Gastrocnemius medialis (tissue), 4 donors: ENCODE data around the gene MAD1L1. TPM values are rescaled to one million over a fixed set of nuclear protein-coding genes. Genes with fewer than 3 reads are reported as not detected.

ENCODE experiments used
- ATAC-seq, 2 donors: fragments of 150-250 bp; one replicate each; pipeline ENCODE4 v1.9.1; 2016
- DNase-seq, 2 donors: peaks; one replicate each; pipeline ENCODE4 v3.0.0-alpha.2; 2019
- H3K27ac ChIP-seq, 4 donors: fragments of 200-600 bp; sonication (generic); 1 replicate in 1 of 4; 2 replicates in 3 of 4; pipeline ENCODE4 v1.5.1; 2016 to 2018; ENCODE audit warnings: mild to moderate bottlenecking in 2 of 4, moderate library complexity in 1 of 4
- H3K27me3 ChIP-seq, 3 donors: fragments of 200-600 bp; sonication (generic) in 2 of 3; 1 replicate in 1 of 3; 2 replicates in 2 of 3; pipeline versions ENCODE4 v1.5.1 to v1.6.0; 2016 to 2019; ENCODE audit warnings: mild to moderate bottlenecking in 1 of 3, moderate library complexity in 1 of 3
- H3K36me3 ChIP-seq, 2 donors: fragments of 200-600 bp; sonication (generic) in 1 of 2; one replicate each; pipeline ENCODE4 v1.5.1; 2017 to 2018
- H3K4me1 ChIP-seq, 2 donors: fragments of 200-600 bp; sonication (generic) in 1 of 2; one replicate each; pipeline ENCODE4 v1.5.1; 2016 to 2017; ENCODE audit warnings: mild to moderate bottlenecking in 2 of 2
- H3K4me3 ChIP-seq, 4 donors: fragments of 200-600 bp; sonication (generic) in 3 of 4; 1 replicate in 1 of 4; 2 replicates in 3 of 4; pipeline ENCODE4 v1.5.1; 2016 to 2019; ENCODE audit warnings: mild to moderate bottlenecking in 2 of 4
- H3K9me3 ChIP-seq, 3 donors: fragments of 200-600 bp; sonication (generic) in 2 of 3; 1 replicate in 1 of 3; 2 replicates in 2 of 3; pipeline ENCODE4 v1.5.1; 2016 to 2019
- POLR2A ChIP-seq, 2 donors: fragments of 450-650 bp; IDR thresholded peaks; one replicate each; pipeline ENCODE4 v1.6.1; 2017; ENCODE audit warnings: antibody characterized with exemption in 2 of 2, mild to moderate bottlenecking in 2 of 2, moderate library complexity in 2 of 2
- in situ Hi-C, 4 donors: fragments of 200-750 bp; cut with MboI; loops; one replicate each; pipeline versions ENCODE4 v1.15.0 to v1.8.0; 2017; ENCODE audit warnings: low sequenced_read_pairs in 4 of 4
- intact Hi-C: fragments of 100-400 bp; cut with DNase I; formaldehyde crosslinking; loops from one replicate; pipeline ENCODE4 v1.15.1; 2023; ENCODE audit warnings: low total_unique reads
- total RNA-seq, 4 donors: library from RNA; depleted of rRNA; stranded (reverse); fragments of >200 nt; gene quantifications; one replicate each; pipeline versions ENCODE4 v1.1.0 to v1.2.3, GENCODE V29; 2016
- TF ChIP-seq, protein P1 (sequence below), 5 experiments: fragments of 450-650 bp in 3 of 5; fragments of 200-600 bp in 2 of 5; sonication (generic) in 2 of 5; IDR thresholded peaks in 4 of 5; conservative IDR thresholded peaks in 1 of 5; 1 replicate in 4 of 5; 2 replicates in 1 of 5; pipeline ENCODE4 v1.5.1; 2016 to 2019; ENCODE audit warnings: antibody characterized with exemption in 5 of 5, mild to moderate bottlenecking in 3 of 5, moderate library complexity in 3 of 5

MAD1L1 gene
- total RNA-seq, 4 donors from 2014 or later = 19.7 to 32.4 (median 22.7) TPM

DNA sequence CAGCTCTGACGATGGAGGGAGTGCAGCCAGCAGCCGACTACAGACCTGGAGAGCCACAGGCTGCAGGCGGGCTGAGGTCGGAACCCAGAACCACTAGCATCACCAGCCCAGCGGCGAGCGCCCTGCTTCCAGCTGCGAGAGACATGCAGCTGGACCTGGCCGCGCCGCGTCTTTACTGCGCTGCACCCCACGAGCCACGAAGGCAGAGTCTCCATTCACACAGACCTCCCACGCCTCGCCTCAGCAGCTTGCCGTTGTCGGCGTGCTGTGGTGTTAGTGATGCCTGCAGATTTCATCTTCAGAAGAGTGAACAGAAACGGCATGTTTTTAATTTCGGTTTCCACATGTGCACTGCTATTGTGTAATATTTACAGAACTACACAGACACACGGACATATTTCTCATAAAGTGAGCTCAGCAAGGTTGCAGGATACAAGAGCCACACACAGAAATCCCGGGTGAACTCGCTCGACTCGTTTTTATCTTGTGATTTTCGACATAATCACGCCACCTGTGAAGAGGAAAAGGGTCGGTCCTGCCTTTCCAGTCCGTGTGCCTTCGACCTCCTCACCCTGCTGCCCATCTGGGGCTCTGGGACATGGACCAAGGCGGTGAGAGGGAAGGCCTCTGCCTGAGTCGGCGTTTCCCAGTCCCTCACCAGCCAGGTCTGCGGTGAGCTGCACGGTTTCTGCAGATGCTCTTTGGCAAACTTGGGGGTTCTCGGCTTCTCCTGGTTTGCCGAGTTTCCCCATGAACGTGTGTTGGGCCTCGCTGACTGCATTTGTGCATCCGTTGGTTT is 310.5 kb downstream of the MAD1L1 start:
- Histone ChIP-seq H3K4me3 (peak overlapping the region in 1 of 4 donors; percentile 3), H3K27ac (no peak overlapping the region), H3K36me3 (no peaks in the 10 kb centered on the region), H3K4me1 (peaks cover 6 to 12% of the 10 kb centered on the region in 2 donors), H3K9me3 (no peaks in the 10 kb centered on the region), H3K27me3 (no peaks in the 10 kb centered on the region)
- intact Hi-C loops (no loop called here), in situ Hi-C loops (no loop called here)
- TF ChIP-seq POLR2A (IDR thresholded peaks at IDR 0.05) = no peak
- TF ChIP-seq, protein P1, sequence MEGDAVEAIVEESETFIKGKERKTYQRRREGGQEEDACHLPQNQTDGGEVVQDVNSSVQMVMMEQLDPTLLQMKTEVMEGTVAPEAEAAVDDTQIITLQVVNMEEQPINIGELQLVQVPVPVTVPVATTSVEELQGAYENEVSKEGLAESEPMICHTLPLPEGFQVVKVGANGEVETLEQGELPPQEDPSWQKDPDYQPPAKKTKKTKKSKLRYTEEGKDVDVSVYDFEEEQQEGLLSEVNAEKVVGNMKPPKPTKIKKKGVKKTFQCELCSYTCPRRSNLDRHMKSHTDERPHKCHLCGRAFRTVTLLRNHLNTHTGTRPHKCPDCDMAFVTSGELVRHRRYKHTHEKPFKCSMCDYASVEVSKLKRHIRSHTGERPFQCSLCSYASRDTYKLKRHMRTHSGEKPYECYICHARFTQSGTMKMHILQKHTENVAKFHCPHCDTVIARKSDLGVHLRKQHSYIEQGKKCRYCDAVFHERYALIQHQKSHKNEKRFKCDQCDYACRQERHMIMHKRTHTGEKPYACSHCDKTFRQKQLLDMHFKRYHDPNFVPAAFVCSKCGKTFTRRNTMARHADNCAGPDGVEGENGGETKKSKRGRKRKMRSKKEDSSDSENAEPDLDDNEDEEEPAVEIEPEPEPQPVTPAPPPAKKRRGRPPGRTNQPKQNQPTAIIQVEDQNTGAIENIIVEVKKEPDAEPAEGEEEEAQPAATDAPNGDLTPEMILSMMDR (IDR thresholded peaks at IDR 0.05 in 4 of 5, conservative IDR thresholded peaks at IDR 0.05 in 1 of 5) = no peak
- DNase-seq = no peak
- no peak for ATAC-seq

GRCh38 chr7:1920881-1921280 is 311.9 kb downstream of the MAD1L1 start:
- H3K36me3 ChIP-seq = no peaks in the 10 kb centered on the region
- in situ Hi-C loops = no loop called here

GRCh38 chr7:1920266-1920681 is 312.5 kb downstream of the MAD1L1 start:
- Histone ChIP-seq H3K36me3 (no peaks in the 10 kb centered on the region), H3K4me1 (peaks cover 6 to 19% of the 10 kb centered on the region in 2 donors), H3K27ac (no peak overlapping the region), H3K27me3 (no peaks in the 10 kb centered on the region), H3K4me3 (no peak overlapping the region), H3K9me3 (no peaks in the 10 kb centered on the region)
- ATAC-seq (no peak), DNase-seq (no peak)
- in situ Hi-C loops (no loop called here), intact Hi-C loops (no loop called here)
- no peak for TF ChIP-seq POLR2A (IDR thresholded peaks at IDR 0.05)
- TF ChIP-seq, protein P1 (IDR thresholded peaks at IDR 0.05 in 4 of 5, conservative IDR thresholded peaks at IDR 0.05 in 1 of 5) = no peak

More at GRCh38 chr7:1920881-1921280, 311.9 kb downstream of the MAD1L1 start:
- intact Hi-C loops = no loop called here
- H3K4me3 ChIP-seq = no peak overlapping the region
- ATAC-seq (no peak), DNase-seq (no peak)
- no peaks in the 10 kb centered on the region for H3K27me3 ChIP-seq
- no peak for TF ChIP-seq POLR2A (IDR thresholded peaks at IDR 0.05)
- TF ChIP-seq, protein P1 (IDR thresholded peaks at IDR 0.05 in 4 of 5, conservative IDR thresholded peaks at IDR 0.05 in 1 of 5) = no peak
- H3K27ac ChIP-seq = no peak overlapping the region
- no peaks in the 10 kb centered on the region for H3K9me3 ChIP-seq
- peaks cover 6 to 19% of the 10 kb centered on the region in 2 donors for H3K4me1 ChIP-seq

GRCh38 chr7:1919539-1920265 is 313.0 kb downstream of the MAD1L1 start:
- H3K4me3 ChIP-seq = no peak overlapping the region
- H3K27me3 ChIP-seq = no peaks in the 10 kb centered on the region
- ATAC-seq = peak; percentile 79 to 81
- no peak overlapping the region for H3K27ac ChIP-seq
- in situ Hi-C loops = no loop called here
- H3K9me3 ChIP-seq = no peaks in the 10 kb centered on the region
- H3K4me1 ChIP-seq = peaks cover 6 to 19% of the 10 kb centered on the region in 2 donors
- H3K36me3 ChIP-seq = no peaks in the 10 kb centered on the region
- DNase-seq = peak; percentile 61 to 64
- intact Hi-C loops = no loop called here
- no peak for TF ChIP-seq POLR2A (IDR thresholded peaks at IDR 0.05)
- TF ChIP-seq, protein P1 (IDR thresholded peaks at IDR 0.05 in 4 of 5, conservative IDR thresholded peaks at IDR 0.05 in 1 of 5) = no peak
